HG03039 (cell line): ENCODE data around the gene INPP5D.
A peak's percentile ranks its signal among the peaks of the same experiment; 100 is the strongest.

Experiments used
- ATAC-seq: cut with Tn5 transposase; IDR thresholded peaks from one replicate; pipeline ENCODE4 v1.9.1; 2021; ENCODE audit warnings: mild to moderate bottlenecking, moderate library complexity; ENCODE audit not compliant: unreplicated experiment

INPP5D gene

DNA sequence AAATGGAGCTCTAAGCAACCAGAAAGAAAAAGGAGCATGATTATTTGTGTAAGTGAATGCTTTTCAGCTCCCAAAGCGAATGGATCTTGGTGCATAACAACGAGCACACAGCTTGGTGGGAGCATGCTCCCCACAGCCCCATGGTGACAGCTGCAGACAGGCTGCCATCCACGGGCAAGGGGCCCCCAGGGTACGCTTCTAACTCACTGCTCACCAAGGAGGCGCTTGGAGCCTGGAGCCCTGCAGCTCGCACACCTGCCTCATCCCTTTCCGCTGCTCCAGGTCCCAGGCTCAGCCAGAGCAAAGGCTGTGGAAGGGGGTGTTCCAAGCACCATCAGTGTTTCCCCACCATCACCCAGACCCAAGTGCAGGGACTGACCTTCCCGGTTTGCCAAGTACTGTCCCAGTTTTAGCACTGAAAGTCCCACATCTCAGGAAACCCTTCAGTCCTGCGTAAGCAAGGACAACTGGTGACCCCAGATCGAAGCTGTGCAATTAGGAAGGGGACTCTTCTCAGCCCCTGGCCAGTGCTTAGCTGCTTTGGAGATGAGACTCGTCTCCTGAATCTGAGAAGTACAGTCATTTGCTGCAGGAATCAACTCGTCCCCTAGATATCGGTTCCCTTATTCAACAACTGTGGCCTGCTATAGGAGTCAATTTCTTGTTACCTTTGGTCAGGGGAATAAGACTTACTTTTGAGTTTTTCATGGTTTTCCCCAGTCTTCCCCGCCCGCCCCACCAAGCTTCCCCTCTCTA, 141.3 kb downstream of the INPP5D start:
- ATAC-seq, result no peak

DNA sequence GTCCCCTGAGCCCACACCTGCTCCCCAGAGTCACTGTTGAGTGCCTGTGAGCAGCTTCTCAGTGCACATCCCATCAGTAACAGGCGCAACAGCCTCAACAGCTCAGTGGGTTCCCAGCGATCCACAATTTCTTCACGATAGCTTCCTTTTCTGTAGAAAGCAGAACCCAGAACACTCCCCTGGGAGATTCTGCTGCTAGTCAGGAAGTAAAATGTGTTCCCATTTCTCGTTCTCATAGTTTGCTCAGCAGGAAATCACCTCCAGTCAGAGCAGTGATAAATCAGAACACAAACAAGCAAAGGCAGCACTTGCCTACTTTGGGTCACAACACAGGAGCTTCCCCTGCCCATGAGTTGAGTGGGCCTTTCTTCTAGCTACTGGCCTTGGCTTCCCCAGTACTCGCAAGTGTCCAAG, 142.4 kb downstream of the INPP5D start:
- no peak for ATAC-seq

DNA sequence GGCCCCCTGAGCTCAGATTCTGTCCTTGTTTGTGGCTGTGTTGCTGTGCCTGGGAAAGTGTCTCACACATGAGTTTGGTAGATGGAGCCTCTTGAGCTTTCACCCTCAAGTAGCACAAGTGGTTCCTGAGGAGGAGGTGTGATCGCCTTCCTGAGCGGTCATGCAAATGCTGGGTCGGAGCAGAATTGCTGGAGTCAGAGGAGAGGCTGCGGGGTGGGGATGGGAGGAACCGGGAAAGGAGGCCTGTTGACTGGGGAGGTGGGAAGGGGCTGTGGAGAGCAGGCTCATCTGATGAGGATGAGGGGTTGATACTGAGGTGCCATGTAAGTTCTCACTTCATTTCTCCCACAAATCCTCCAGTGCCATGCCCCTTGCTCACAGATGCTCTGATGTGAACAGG, 142.9 kb downstream of the INPP5D start:
- ATAC-seq, result no peak

DNA sequence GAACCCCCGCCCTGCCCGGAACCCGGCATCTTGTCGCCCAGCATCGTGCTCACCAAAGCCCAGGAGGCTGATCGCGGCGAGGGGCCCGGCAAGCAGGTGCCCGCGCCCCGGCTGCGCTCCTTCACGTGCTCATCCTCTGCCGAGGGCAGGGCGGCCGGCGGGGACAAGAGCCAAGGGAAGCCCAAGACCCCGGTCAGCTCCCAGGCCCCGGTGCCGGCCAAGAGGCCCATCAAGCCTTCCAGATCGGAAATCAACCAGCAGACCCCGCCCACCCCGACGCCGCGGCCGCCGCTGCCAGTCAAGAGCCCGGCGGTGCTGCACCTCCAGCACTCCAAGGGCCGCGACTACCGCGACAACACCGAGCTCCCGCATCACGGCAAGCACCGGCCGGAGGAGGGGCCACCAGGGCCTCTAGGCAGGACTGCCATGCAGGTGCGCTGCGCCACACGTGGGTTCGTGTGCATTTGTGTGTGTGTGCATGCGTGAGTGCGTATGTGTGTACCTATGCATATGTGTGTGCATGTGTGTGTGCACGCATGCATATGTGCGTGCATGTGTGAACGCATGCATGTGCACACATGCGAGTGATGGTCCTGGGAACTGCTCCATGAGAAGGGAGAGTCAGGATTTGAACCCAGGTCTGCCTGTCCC, 144.3 kb downstream of the INPP5D start:
- no peak for ATAC-seq

DNA sequence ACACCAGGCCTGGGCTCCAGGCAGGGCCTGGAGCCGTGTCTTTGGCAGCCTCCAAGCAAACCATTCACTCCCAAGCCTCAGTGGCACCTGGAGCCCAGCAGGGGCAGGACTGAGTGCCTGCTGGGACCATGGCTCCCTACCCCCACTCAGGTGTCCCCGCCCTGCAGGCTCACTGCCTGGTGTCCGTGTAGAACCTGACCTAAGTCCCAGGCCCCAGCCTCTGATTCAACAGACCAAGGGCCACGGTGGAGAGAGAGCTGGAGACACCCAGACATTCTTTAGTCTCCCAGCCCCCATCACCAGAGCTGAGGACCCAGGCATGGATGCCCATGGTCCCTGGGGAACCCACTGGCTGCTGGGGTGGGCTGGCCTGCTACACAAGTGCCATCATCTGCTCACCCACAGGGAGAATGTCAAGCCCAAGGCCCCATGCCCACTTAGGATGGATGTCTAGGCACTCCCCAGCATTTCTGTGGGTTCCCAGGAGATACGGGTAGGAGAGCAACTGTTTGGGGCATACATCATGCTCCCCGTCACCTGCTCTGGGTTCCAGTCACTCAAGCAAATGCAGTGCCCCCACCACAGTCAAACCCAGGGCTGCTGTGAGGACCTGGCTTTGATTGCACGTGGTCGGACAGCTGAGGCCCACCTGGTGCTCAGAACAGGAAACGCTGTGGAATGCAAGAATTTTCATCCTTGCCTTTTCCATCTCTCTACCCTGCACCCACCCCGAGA, 148.4 kb downstream of the INPP5D start:
- no peak for ATAC-seq

DNA sequence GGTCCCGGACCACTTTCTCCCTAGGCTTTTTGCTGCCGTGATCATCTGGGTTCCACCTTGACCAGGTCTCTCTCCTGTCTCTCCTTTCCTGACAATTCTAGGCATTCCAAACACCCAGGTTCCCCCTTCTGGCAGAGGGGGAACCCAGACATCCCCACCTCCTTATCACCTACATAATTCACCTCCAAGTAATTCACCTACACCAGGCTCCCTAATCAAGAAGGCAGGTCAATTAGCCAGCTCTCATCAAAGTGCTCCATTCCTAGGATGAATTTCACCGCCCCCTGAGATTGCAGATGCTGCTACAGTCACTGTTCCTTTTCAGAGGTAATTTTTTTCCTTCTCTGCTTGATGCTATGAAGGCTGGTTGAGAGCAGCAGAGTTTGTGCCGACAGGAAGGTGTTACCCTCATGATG, 149.0 kb downstream of the INPP5D start:
- ATAC-seq, result no peak

DNA sequence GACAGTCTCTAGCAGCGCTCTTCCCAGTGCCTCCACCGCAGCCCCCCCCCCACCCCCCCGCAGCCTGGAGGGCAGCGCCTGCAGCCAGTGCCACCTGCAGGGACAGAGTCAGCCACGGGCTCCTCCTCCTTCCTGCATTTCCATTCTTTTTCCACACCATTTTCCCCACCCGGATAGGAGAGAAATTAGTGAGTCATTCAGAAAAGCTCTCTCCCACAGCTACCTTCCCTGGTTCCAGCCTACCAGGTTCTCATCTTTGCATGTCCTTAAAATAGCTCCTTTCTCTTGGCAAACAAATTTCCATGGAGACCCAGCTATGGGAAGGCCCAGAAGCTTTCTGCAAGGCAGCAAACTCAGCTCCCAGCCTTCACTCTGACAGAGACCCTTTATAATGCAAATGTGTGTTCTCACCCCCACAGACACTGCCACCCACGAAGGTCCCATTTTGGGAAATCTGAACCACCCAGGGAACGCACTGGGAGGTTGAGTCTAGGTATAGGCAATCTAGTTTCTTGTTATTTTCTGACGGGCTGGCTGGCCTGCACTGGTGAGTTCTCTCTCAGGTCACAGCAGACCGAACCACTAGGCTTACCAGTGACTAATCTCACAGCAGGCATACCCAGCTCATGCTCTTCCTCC, 149.5 kb downstream of the INPP5D start:
- no peak for ATAC-seq

DNA sequence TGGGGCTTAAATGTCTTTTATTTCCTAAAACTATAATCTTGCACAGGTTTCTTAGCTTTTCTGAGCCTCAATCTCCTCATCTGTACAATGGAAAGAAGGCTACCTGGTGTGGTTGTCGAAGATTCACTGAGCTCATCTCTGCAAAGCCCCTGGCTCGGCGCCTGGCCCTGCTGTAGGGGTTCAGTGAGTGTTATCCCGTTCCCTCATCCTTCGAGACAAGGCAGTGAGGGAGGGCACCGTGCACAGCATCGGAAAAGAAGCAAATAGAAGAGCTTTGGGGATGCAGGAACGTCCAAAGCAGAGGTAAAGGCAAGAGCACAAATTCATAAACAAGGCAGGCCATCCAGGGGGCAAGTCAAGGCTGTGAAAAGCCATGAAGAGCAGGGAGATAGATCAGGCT, 150.1 kb downstream of the INPP5D start:
- no peak for ATAC-seq

DNA sequence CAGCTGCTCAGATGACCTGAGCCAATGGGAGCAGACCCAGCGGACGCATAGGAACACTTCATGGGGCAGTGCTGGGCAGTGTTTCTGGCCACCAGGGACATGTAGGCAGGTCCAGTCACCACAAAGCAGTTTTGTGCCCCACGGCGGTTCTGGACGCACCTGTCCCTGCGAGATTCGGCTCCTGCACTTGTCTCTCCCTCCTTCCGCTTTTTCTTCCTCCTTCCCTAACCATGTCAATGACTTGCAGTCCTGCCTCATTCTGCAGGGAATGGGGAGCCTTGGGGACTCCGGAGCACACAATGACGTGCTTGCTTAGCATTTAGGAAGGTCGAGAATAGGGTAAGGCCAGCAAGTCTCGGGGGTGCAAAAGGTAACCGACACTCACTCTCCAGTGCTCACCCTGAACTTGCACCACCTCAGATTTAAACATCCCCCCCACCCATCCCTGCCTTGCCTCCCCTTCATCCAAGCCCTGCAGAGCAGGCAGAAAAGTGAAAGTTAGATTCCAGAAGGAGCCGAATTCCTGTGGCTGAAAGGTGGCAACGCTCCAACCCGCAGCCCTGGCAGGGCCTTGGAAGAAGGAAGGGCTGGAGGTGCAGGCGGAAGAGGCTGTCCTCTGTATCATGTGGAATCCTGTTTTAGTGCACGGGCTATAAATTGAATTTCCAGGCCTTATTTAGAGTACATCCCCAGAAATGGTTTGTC, 150.9 kb downstream of the INPP5D start:
- ATAC-seq, result no peak

DNA sequence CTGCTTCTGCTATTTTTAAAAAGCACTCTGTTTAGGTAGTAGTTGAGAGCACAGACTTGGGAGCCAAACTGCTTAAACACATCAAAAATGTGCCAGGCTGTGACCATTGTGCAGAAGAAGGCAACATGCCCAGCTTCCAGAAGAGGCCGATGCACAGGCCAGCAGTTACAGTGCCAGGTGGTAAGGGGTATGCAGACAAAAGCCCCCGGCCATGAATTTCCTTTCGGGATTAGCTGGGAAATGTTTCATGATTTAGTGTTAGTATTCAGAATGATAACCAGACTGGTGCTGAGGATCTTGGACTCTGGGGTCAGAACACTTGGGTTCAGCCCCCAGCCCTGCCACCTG, 151.4 kb downstream of the INPP5D start:
- no peak for ATAC-seq

DNA sequence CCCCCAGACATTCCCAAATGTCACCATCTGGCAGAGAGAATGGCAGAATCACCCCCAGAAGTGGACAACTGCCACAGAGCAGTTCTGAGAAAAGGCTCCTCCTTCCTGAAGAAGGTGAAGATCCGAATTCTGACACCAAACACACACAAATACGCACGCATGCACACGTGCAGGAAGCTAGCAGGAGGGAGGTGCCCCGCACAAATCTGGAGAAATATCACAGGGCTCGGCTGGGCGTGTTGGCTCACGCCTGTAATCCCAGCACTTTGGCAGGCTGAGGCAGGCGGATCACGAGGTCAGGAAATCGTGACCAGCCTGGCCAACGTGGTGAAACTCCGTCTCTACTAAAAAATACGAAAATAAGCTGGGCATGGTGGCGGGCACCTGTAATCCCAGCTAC, 152.9 kb downstream of the INPP5D start:
- ATAC-seq, result no peak

DNA sequence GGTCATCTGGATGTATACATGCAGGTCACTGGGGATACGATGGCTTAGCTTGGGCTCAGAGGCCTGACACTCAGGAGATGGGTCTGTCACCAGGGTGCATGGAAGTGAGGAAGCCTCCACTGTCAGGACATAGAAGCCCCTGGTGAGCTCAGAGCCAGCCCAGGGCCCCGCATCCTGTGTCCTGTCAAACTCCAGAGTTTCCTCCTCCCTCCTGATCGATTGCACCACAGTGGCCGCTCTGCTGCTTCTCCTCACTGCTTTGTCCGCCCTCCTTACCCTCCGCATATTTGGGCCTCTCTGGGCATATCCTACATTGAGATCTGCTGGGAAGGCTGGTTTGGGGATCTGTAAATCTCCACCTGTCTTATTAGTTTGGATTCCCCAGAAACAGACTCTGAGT, 153.8 kb downstream of the INPP5D start:
- ATAC-seq, result no peak

DNA sequence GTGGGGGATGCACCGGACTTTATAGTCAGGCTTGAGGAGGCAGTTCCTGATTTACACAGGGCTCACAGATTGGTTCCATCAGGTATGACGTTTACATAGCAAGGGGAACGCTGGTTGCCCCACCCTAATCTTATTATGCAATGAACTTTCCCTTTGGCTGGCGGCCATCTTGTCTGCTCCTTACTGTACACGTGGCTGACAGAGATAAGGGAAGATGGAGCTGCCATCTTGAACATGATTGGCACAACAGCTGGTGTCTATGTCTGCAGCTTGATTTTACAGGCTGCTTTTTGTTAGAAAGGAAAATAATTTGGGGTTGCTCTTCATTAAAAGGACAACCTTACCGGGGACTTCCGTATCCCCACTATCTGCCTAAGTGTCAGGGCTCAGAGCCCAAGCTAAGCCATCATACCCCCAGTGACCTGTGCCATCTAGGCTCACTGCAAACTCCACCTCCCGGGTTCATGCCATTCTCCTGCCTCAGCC, 157.8 kb downstream of the INPP5D start:
- ATAC-seq, result no peak

DNA sequence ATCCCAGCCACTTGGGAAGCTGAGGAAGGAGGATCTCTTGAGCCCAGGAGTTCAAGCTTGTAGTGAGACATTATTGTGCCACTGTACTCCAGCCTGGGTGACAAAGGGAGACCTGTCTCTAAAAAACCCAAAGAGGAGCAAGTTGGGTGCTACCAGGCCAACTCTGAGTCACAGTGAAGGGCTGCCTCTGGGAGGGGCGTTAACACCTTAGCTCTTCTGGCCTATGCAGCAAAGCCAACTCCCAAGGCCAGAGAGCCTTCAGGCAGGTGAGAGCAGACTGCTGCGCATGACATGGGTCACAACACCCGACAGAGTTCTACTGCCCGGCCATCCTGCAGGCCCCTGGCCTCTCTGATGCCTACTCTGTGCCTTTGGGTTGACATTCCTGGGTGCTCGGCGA, 158.7 kb downstream of the INPP5D start:
- no peak for ATAC-seq

DNA sequence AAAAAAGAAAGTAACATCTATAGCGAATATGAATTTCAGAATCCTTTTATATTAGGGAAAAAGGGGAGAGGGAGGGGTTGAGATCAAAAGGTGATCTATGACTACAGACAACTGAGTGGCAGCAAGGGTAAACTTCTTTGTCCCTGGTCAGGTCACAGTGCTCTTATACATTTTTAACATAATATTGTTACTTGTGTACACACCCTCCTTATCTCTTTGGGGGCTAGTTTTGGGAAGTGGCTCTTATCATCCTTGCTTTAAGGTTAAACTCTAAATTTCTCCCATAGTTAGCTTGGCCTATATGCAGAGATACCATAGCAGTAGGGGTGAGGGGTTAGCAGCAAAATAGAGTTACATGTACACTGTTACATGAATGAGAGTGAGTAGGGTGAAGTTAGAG, 159.7 kb downstream of the INPP5D start:
- ATAC-seq, result no peak

DNA sequence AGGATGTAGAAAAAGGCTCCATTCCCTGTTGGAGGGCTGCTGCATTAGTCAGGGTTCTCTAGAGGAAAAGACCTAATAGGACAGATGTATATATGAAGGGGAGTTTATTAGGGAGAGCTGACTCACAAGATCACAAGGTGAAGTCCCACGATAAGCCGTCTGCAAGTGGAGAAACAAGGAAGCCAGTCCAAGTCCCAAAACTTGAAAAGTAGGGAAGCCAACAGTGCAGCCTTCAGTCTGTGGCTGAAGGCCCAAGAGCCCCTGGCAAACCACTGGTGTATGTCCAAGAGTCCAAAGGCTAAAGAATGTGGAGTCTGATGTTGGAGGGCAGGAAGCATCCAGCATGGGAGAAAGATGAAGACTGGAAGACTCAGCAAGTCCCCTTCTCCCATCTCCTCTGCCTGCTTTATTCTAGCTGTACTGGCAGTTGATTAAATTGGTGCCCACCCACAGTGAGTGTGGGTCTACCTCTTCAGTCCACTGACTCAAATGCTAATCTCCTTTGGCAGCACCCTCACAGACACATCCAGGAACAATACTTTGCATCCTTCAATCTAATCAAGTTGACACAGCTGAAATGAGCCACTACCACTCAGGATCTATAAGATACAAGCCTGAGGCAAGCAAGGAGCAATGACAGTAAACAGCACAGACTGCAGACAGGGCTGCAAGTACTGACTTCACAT, 161.4 kb downstream of the INPP5D start:
- no peak for ATAC-seq

DNA sequence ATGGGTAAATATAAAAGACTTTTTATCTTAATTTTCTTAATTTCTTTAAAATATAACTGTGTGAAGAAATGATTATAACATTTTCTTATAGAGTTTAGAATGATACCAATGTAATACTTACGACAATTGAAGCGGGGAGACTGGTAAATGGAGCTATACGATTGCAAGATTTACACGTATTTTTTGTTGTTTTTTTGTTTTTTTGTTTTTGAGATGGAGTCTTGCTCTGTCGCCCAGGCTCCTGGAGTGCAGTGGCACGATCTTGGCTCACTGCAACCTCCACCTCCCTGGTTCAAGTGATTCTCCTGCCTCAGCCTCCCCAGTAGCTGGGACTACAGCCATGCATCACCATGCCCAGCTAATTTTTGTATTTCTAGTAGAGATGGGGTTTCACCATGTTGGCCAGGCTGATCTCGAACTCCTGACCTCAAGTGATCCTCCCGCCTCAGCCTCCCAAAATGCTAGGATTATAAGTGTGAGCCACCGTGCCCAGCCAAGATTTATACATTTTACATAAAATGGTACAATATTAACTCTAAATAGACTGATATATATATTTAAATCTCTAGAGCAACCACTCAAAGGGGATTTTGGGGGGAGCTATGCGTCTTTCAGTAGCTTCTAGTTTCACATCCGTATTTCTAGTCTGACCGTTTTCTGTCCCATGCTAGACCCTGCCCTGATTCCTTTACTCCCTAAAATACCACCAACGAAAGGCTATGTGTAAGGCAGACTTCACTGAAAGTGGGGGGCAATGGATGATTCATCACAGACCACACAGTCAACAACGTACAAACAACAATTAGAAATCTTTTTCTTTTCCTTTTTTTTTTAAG, 163.1 kb downstream of the INPP5D start:
- ATAC-seq, result peak; percentile 78

DNA sequence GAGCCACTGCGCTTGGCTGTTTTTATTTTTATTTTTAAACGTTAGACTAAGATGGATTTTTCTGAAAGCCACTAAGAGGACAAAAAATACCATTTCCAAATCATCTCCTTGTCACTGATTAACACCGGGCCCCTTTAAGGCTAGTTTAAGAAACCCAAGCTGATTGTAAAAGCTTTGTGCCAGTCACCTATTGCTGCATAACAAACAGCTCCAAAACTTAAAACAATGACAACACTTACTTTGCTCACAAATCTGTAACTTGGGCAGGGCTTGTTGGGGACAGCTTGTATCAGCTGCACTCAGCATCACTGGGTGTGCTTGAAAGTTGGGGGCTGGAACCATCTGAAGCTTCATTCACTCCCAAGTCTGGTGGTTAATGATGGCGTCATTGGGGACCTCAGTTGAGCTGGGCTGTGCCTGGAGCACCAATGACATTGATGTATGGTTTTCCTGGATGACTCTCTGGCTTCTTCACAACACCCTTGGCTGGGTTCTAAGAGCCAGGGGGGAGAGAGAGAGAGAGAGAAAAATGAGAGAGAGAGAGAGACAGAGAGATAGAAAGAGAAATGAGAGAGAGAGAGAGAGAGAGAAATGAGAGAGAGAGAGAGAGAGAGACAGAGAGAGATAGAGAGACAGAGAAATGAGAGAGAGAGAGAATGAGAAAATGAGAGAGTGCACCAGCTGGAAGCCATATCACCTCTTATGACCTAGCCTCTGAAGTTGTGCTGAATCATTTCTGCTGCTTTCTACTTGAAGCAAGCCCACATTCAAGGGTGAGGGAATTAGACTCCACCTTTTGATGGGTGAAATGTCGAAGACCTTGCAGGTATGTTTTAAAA, 165.3 kb downstream of the INPP5D start:
- no peak for ATAC-seq
